Lower leg skin (tissue), 3 donors: ENCODE results near the gene B3GALT4.

ENCODE experiments used
- CTCF ChIP-seq, 3 donors: fragments of 450-650 bp; IDR thresholded peaks; one replicate each; pipeline ENCODE4 v1.5.1; 2016; ENCODE audit warnings: antibody characterized with exemption in 3 of 3, mild to moderate bottlenecking in 3 of 3, moderate library complexity in 2 of 3
- POLR2A ChIP-seq, 2 donors: fragments of 450-650 bp; IDR thresholded peaks; one replicate each; pipeline ENCODE4 v1.6.1; 2016 to 2017; ENCODE audit warnings: antibody characterized with exemption in 2 of 2, mild to moderate bottlenecking in 1 of 2, moderate library complexity in 1 of 2

GRCh38 chr6:33289784-33290315, 12.9 kb downstream of the B3GALT4 start:
- TF ChIP-seq CTCF (IDR thresholded peaks at IDR 0.05): no peak
- no peak for TF ChIP-seq POLR2A (IDR thresholded peaks at IDR 0.05)
